ENCODE data around the gene CFLAR.

Gene CFLAR

GRCh38 chr2:201154615-201155399 lies 38.8 kb downstream of the CFLAR start:
- no peak for DNase-seq (ENCODE audit: low spot score)
- no peak for TF ChIP-seq CTCF (IDR thresholded peaks at IDR 0.05; ENCODE audit: borderline replicate concordance, control extremely low read depth, extremely low read depth, insufficient read depth, missing control alignments)
- in situ Hi-C loops (cut with MboI; ENCODE audit: low sequenced_read_pairs, unreplicated experiment), result no loop called here

- no peak for TF ChIP-seq CTCF (IDR thresholded peaks at IDR 0.05; ENCODE audit: borderline replicate concordance, control extremely low read depth, extremely low read depth, insufficient read depth, missing control alignments)
- DNase-seq (ENCODE audit: low spot score), result no peak
- in situ Hi-C loops (cut with MboI; ENCODE audit: low sequenced_read_pairs, unreplicated experiment), result no loop called here
These were observed 40.1 kb downstream of the CFLAR start for GRCh38 chr2:201156036-201156435.

- in situ Hi-C loops (cut with MboI; ENCODE audit: low sequenced_read_pairs, unreplicated experiment), result no loop called here
- DNase-seq (ENCODE audit: low spot score), result no peak
- no peak for TF ChIP-seq CTCF (IDR thresholded peaks at IDR 0.05; ENCODE audit: borderline replicate concordance, control extremely low read depth, extremely low read depth, insufficient read depth, missing control alignments)
These were observed 40.7 kb downstream of the CFLAR start for GRCh38 chr2:201156640-201157039.

GRCh38 chr2:201157694-201158093 lies 41.7 kb downstream of the CFLAR start:
- in situ Hi-C loops (cut with MboI; ENCODE audit: low sequenced_read_pairs, unreplicated experiment), result no loop called here
- TF ChIP-seq CTCF (IDR thresholded peaks at IDR 0.05; ENCODE audit: borderline replicate concordance, control extremely low read depth, extremely low read depth, insufficient read depth, missing control alignments), result no peak
- no peak for DNase-seq (ENCODE audit: low spot score)

- peak; percentile 40 for TF ChIP-seq CTCF (IDR thresholded peaks at IDR 0.05; ENCODE audit: borderline replicate concordance, control extremely low read depth, extremely low read depth, insufficient read depth, missing control alignments)
- in situ Hi-C loops (cut with MboI; ENCODE audit: low sequenced_read_pairs, unreplicated experiment), result no loop called here
- peak; percentile 59 for DNase-seq (ENCODE audit: low spot score)
These were observed 42.4 kb downstream of the CFLAR start for GRCh38 chr2:201158111-201158929.

GRCh38 chr2:201164166-201164565 lies 48.2 kb downstream of the CFLAR start:
- in situ Hi-C loops (cut with MboI; ENCODE audit: low sequenced_read_pairs, unreplicated experiment), result no loop called here
- TF ChIP-seq CTCF (IDR thresholded peaks at IDR 0.05; ENCODE audit: borderline replicate concordance, control extremely low read depth, extremely low read depth, insufficient read depth, missing control alignments), result no peak
- DNase-seq (ENCODE audit: low spot score), result no peak
